Brain microvascular endothelial cell (primary cell): ENCODE data around the gene ZNF708.
A peak's percentile ranks its signal among the peaks of the same experiment; 100 is the strongest.
"Not testable (repeated sequence)": the region's sequence is repeated elsewhere in the genome, so short reads cannot be mapped to it uniquely, and the experiment has no call there.

Experiments used
- DNase-seq: peaks from one replicate; pipeline ENCODE4 v3.0.0-alpha.2; 2020
- H3K27ac ChIP-seq: fragments of 250-450 bp; sonication (Bioruptor Pico); 2 replicates; pipeline ENCODE4 v1.5.1; 2020; ENCODE audit warnings: mild to moderate bottlenecking, moderate library complexity
- H3K27me3 ChIP-seq: fragments of 250-450 bp; sonication (Bioruptor Pico); replicated peaks from 2 replicates; pipeline ENCODE4 v1.5.1; 2020; ENCODE audit warnings: mild to moderate bottlenecking
- H3K36me3 ChIP-seq: fragments of 250-450 bp; sonication (Bioruptor Pico); replicated peaks from 2 replicates; pipeline ENCODE4 v1.5.1; 2020; ENCODE audit warnings: mild to moderate bottlenecking
- H3K4me3 ChIP-seq: 2 replicates; pipeline ENCODE4 v1.5.1; 2011; ENCODE audit warnings: low read depth, mild to moderate bottlenecking, control low read depth, low read length, moderate library complexity
- in situ Hi-C: cut with HindIII; loops from 2 replicates; pipeline ENCODE4 v1.10.0; 2017; ENCODE audit warnings: low sequenced_read_pairs, low pct_ligation_motif_present
- TF ChIP-seq, protein P1 (sequence below): IDR thresholded peaks from 2 replicates; pipeline ENCODE4 v1.5.1; 2011; ENCODE audit warnings: low read depth, mild to moderate bottlenecking, moderate library complexity, low read length, control low read depth, inconsistent platforms; ENCODE audit errors: missing control alignments

ZNF708 gene

DNA sequence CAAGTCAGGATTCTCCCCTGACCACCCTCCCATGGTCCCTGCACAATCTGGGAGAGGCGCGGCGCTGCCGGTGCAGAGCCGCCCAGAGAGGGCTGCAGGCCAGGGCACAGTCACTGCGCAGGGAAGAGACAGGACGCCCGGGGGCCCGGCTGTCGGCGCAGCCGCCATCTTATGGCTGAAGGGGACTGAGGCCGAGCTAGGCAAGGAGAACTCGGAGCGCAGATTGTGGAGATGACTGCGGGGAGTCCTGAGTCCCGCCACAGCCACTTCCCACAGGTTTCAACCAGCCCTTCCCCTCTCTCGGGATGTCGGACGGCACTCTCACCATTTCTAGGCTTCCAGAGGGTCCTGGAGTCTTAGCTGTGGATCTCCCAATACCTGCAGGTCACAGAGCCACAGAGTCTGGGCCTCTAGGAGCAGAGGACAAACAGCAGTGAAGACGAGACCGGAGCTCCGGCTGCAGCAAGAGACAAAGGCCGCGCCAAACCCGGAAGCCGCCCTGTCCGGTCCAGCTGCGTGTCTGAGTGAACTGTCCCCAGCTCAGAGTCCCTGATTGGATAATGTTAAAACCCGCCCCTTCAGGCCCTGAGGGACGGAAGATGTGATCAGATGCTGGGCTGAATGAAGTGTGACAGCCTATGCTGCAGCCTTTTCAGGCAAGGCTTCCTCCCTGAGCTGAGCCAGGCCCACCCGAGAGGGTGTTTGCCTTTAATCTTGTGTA is at the start of gene ZNF708:
TSS of gene ZNF708 (minus strand) at position 526 of the 721 bp plus-strand sequence. CDS start at position 328, 198 bp downstream.
- Histone ChIP-seq H3K36me3 (peaks cover 9% of the 10 kb centered on the region), H3K4me3 (peak within 1 kb of the TSS; percentile 94), H3K27me3 (no peaks in the 10 kb centered on the region), H3K27ac (peak within 1 kb of the TSS; percentile 91)
- peak; percentile 90 for DNase-seq
- in situ Hi-C loops = no loop called here
- TF ChIP-seq, protein P1, sequence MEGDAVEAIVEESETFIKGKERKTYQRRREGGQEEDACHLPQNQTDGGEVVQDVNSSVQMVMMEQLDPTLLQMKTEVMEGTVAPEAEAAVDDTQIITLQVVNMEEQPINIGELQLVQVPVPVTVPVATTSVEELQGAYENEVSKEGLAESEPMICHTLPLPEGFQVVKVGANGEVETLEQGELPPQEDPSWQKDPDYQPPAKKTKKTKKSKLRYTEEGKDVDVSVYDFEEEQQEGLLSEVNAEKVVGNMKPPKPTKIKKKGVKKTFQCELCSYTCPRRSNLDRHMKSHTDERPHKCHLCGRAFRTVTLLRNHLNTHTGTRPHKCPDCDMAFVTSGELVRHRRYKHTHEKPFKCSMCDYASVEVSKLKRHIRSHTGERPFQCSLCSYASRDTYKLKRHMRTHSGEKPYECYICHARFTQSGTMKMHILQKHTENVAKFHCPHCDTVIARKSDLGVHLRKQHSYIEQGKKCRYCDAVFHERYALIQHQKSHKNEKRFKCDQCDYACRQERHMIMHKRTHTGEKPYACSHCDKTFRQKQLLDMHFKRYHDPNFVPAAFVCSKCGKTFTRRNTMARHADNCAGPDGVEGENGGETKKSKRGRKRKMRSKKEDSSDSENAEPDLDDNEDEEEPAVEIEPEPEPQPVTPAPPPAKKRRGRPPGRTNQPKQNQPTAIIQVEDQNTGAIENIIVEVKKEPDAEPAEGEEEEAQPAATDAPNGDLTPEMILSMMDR = no peak

DNA sequence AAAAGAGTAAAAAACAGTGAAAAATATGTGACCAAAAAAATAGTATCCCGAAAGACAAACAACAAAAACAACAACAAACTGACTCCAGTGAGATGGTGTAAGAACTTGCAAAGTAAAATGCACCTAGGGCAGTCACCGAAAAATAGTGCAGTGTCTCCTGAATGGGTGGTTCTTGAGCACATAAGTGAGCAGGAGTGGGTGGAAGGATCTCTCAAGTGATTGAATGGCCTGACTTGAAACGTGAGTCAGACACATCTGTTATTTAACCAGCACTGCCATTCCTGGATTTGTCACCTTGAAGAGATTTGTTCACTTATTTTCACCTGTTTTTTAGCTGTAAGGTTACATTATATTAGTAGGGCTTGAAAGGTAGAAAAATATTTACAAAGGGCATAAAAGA is 33.1 kb upstream of the ZNF708 start:
- Histone ChIP-seq H3K36me3 (peaks cover 10% of the 10 kb centered on the region), H3K27me3 (no peaks in the 10 kb centered on the region), H3K27ac (no peak overlapping the region), H3K4me3 (no peak overlapping the region)
- no peak for DNase-seq
- in situ Hi-C loops = no loop called here
- TF ChIP-seq, protein P1 = no peak

DNA sequence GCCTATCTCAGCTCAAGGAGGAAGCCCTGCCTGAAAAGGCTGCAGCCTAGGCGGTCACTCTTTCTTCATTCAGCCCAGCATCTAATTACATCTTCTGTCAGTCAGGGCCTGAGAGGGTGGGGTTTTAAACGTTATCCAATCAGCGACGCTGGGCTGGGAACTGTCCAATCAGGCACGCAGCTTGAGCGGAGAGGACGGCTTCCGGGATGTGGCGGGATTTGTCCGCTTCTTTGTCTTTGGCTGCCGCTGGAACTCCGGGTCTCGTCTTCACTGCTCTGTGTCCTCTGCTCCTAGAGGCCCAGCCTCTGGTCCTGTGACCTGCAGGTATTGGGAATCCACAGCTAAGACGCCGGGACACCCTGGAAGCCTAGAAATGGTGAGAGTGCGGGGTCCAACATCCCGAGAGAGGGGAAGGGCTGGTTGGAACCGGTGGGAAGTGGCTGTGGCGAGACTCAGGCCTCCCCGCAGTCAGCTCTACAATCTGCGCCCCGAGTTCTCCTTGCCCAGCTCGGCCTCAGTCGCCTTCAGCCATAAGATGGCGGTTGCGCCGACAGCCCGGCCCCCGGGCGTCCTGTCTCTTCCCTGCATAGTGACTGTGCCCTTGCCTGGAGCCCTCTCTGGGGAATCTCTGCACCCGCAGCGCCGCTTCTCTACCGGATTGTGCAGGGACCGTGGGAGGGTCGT is 29.7 kb upstream of the ZNF708 start, which contains the start of gene ZNF738:
TSS of gene ZNF738 (plus strand) at position 233 of the 684 bp plus-strand sequence. CDS start at position 374, 141 bp downstream.
- peaks cover 2% of the 10 kb centered on the region for H3K36me3 ChIP-seq
- in situ Hi-C loops = no loop called here
- H3K4me3 ChIP-seq = peak within 1 kb of the TSS; percentile 71
- TF ChIP-seq, protein P1 = no peak
- H3K27me3 ChIP-seq = no peaks in the 10 kb centered on the region
- peak within 1 kb of the TSS; percentile 85 for H3K27ac ChIP-seq
- DNase-seq = peak; percentile 96

DNA sequence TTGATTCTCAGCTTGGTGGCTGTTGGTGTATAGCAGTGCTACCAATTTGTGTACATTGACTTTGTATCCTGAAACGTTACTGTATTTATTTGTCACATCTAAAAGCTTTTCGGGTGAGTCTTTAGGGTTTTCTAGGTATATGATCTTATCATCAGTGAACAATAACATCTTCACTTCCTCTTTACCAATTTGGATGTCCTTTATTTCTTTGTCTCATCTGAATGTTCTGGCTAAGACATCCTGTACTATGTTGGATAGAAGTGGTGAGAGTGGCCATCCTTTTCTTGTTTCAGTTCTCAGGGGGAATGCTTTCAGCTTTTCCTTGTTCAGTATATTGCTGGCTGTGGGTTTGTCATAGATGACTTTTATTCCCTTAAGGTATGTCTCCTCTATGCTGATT is 23.6 kb upstream of the ZNF708 start:
- in situ Hi-C loops = no loop called here
- Histone ChIP-seq H3K27ac (no peak overlapping the region), H3K36me3 (no peaks in the 10 kb centered on the region), H3K4me3 (no peak overlapping the region), H3K27me3 (no peaks in the 10 kb centered on the region)
- no peak for DNase-seq
- TF ChIP-seq, protein P1 = no peak

DNA sequence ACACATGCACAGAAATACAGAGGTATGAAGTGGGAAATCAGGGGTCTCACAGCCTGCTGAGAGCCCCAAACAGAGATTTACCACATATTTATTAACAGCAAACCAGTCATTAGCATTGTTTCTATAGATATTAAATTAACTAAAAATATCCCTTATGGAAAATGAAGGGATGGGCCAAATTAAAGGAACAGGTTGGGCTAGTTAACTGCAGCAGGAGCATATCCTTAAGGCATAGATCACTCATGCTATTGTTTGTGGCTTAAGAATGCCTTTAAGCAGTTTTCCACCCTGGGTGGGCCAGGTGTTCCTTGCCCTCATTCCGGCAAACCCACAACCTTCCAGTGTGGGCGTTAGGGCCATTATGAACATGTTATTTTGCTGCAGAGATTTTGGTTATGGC is 15.6 kb upstream of the ZNF708 start:
- DNase-seq, H3K4me3 ChIP-seq, H3K36me3 ChIP-seq, H3K27ac ChIP-seq, in situ Hi-C loops, H3K27me3 ChIP-seq: not testable (repeated sequence)

DNA sequence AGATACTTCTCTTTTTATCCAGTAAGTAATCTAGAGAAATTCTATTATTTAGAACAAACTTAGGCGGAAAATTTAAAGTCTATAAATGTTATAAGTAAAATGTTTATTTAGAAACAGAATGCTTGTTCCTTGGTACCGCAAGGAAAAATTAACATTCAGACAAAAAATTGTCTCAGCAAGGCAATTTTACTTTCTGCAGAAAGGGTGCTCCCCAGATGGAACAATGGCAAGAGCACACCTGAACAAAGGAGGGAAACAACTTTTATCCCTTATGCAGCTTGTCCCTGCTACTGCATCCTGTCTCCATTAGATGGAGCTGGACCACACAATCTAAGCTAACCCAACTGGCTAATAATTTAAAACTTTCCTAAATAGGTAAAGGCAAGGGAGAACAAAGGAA is 6.5 kb upstream of the ZNF708 start:
- H3K4me3 ChIP-seq = no peak overlapping the region
- no peak overlapping the region for H3K27ac ChIP-seq
- no peaks in the 10 kb centered on the region for H3K27me3 ChIP-seq
- in situ Hi-C loops = no loop called here
- TF ChIP-seq, protein P1 = no peak
- no peak for DNase-seq
- no peaks in the 10 kb centered on the region for H3K36me3 ChIP-seq
